ENCODE results near the gene JRKL. TPM values are rescaled to one million over a fixed set of nuclear protein-coding genes. Genes with fewer than 3 reads are reported as not detected.
"Not testable (repeated sequence)": the region's sequence is repeated elsewhere in the genome, so short reads cannot be mapped to it uniquely, and the experiment has no call there.

The JRKL gene
- total and polyA plus RNA-seq, 7 donors = 3.6 to 6.9 (median 5.8) TPM

DNA sequence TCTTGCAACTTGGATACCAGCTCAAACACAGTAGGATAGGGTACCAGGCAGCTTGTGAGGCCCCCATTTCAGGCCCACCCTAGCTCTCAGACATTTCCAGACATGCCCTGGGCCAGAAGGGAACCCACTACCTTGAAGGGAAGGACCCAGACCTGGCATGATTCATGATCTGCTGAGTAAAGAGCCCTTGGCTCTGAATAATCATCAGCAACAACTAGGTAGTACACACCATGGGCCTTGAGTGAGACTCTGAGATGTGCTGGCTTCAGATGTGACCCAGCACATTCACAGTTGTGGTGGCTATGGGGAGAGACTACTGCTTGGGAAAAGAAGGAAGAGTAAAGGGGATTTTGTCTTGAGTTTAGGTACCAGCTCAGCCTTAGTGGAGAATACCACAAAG lies 23.6 kb downstream of the JRKL start:
- Histone ChIP-seq H3K9me3 (no peaks in the 10 kb centered on the region), H3K36me3 (no peaks in the 10 kb centered on the region)

GRCh38 chr11:96424693-96425092 lies 34.9 kb downstream of the JRKL start:
- intact Hi-C loops (cut with DNase I) = no loop called here
- Histone ChIP-seq H3K27me3 (no peaks in the 10 kb centered on the region), H3K4me3 (no peak overlapping the region), H3K4me1 (no peaks in the 10 kb centered on the region), H3K36me3 (no peaks in the 10 kb centered on the region), H3K27ac (no peak overlapping the region), H3K9me3 (no peaks in the 10 kb centered on the region)
- TF ChIP-seq CTCF (IDR thresholded peaks at IDR 0.05) (no peak), EP300 (IDR thresholded peaks at IDR 0.05) (no peak), POLR2AphosphoS5 (IDR thresholded peaks at IDR 0.05) (no peak), POLR2A (IDR thresholded peaks at IDR 0.05) (no peak)
- DNase-seq = no peak
- 19 to 53% methylated on average over 2 of the region's 2 CpGs for WGBS, 2 donors

More for the DNA sequence above, 23.6 kb downstream of the JRKL start:
- no peak for DNase-seq
- Histone ChIP-seq H3K27me3 (no peaks in the 10 kb centered on the region), H3K27ac (no peak overlapping the region), H3K4me3 (no peak overlapping the region), H3K4me1 (no peaks in the 10 kb centered on the region)
- intact Hi-C loops (cut with DNase I) = no loop called here
- no peak for TF ChIP-seq POLR2AphosphoS5 (IDR thresholded peaks at IDR 0.05)
- TF ChIP-seq POLR2A (IDR thresholded peaks at IDR 0.05) = no peak
- TF ChIP-seq EP300 (IDR thresholded peaks at IDR 0.05) = no peak
- TF ChIP-seq CTCF (IDR thresholded peaks at IDR 0.05) = no peak

DNA sequence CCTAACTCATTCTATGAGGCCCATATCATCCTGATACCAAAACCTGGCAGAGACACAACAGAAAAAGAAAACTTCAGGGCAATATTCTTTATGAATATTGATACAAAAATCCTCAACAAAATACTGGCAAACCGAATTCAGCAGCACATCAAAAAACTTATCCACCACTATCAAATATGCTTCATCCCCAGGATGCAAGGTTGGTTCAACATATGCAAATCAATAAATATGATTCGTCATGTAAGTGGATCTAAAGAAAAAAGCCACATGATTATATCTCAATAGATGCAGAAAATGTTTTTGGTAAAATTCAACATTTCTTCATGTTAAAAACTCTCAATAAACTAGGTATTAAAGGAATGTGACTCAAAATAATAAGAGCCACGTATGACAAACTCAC lies 40.9 kb downstream of the JRKL start:
- intact Hi-C loops (cut with DNase I) = no loop called here

DNA sequence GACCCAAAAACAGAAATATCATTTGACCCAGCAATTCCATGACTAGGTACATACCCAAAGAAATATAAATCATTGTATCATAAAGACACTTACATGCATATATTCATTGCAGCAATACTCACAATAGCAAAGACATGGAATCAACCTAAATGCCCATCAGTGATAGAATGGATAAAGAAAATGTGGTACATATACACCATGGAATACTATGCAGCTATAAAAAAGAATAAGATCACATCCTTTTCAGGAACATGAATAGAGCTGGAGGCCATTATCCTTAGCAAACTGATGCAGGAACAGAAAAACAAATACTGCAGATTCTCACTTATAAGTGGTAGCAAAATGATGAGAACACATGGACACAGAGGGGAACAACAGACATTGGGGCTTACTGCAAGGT lies 42.8 kb downstream of the JRKL start:
- not testable (repeated sequence) for DNase-seq

More for the DNA sequence above, 40.9 kb downstream of the JRKL start:
- WGBS, 2 donors = 73 to 89% methylated on average over 3 of the region's 3 CpGs
- Histone ChIP-seq H3K27me3 (no peaks in the 10 kb centered on the region), H3K4me1 (no peaks in the 10 kb centered on the region), H3K27ac (no peak overlapping the region), H3K36me3 (no peaks in the 10 kb centered on the region), H3K9me3 (no peaks in the 10 kb centered on the region), H3K4me3 (no peak overlapping the region)
- no peak for TF ChIP-seq EP300 (IDR thresholded peaks at IDR 0.05)
- no peak for TF ChIP-seq POLR2A (IDR thresholded peaks at IDR 0.05)
- no peak for TF ChIP-seq CTCF (IDR thresholded peaks at IDR 0.05)
- no peak for TF ChIP-seq POLR2AphosphoS5 (IDR thresholded peaks at IDR 0.05)
- DNase-seq = no peak

More for the DNA sequence above, 42.8 kb downstream of the JRKL start:
- H3K4me3 ChIP-seq; H3K27ac ChIP-seq; H3K4me1 ChIP-seq; H3K27me3 ChIP-seq; H3K36me3 ChIP-seq; H3K9me3 ChIP-seq; intact Hi-C loops (cut with DNase I): not testable (repeated sequence)

Small RNAs within 50 kb of the gene (small RNA-seq; reads per million reads assigned to genes)
- gene MIR1260B = 0 reads per million in 3 donors

Other genes starting within 250 kb of the JRKL start
- 10 to 100 TPM; 11.8 to 20.7 (median 17.9) TPM for gene MAML2, start 46.8 kb upstream of the JRKL start, total RNA-seq
- gene MAML2, start 46.8 kb upstream of the JRKL start, polyA plus RNA-seq = 1 to 10 TPM; 2.8 to 7.1 (median 4.2) TPM
- 10 to 100 TPM; 24.4 to 39.2 (median 33.8) TPM for gene CCDC82, start 101 bp upstream of the JRKL start, total RNA-seq
- gene CCDC82, start 101 bp upstream of the JRKL start, polyA plus RNA-seq = 10 to 100 TPM in 1 of 3 donors, 1 to 10 TPM in 2; 9.5 to 13.3 (median 9.6) TPM

Measured in sigmoid colon (tissue), 7 donors.